ENCODE measurements around the gene CAMK4.

GRCh38 chr5:111215971-111216370 is 8.2 kb upstream of the CAMK4 start:
- TF ChIP-seq CTCF (IDR thresholded peaks at IDR 0.05; ENCODE audit: low read depth, low read length), result no peak
- no peak for TF ChIP-seq EZH2phosphoT487 (IDR thresholded peaks at IDR 0.05; ENCODE audit: low read depth)

Data from OCI-LY3 (cell line).